H1 (cell line): ENCODE measurements around the gene RPSA. TPM values are rescaled to one million over a fixed set of nuclear protein-coding genes. Genes with fewer than 3 reads are reported as not detected.

ENCODE experiments used
- CTCF ChIA-PET: fragments of 300-600 bp; sonication (Branson Sonifier 250); formaldehyde crosslinking; loops from one replicate; lab custom pipeline; 2021; ENCODE audit not compliant: partially characterized antibody; lab: Charles Lee
- POLR2A ChIA-PET: fragments of 300-600 bp; sonication (Branson Sonifier 250); formaldehyde crosslinking; loops from one replicate; lab custom pipeline; 2021; ENCODE audit warnings: inconsistent platforms; ENCODE audit not compliant: partially characterized antibody; lab: Charles Lee
- DNase-seq, 2 experiments: peaks; one replicate each; pipeline versions ENCODE4 v3.0.0 to v3.0.0-alpha.2; 2010 to 2022; ENCODE audit warnings: low spot score in 2 of 2, low read depth in 1 of 2, mixed read lengths in 1 of 2
- FAIRE-seq: peaks from 2 replicates; lab custom pipeline; 2011; peaks lifted over from hg19 to GRCh38; lab: Jason Lieb, UNC
- H2AFZ ChIP-seq: 2 replicates; pipeline ENCODE4 v1.8.1; 2012; ENCODE audit warnings: low read length, inconsistent platforms
- H2AK5ac ChIP-seq: 2 replicates; pipeline ENCODE4 v1.6.1; 2013; ENCODE audit warnings: low read depth, low read length
- H2BK120ac ChIP-seq: replicated peaks from 2 replicates; pipeline ENCODE3; 2013; ENCODE audit warnings: low read depth, low read length, inconsistent platforms
- H2BK12ac ChIP-seq: 2 replicates; pipeline ENCODE4 v1.6.1; 2013; ENCODE audit warnings: low read depth, low read length
- H2BK15ac ChIP-seq: 2 replicates; pipeline ENCODE4 v1.6.1; 2013; ENCODE audit warnings: low read length
- H2BK20ac ChIP-seq: 2 replicates; pipeline ENCODE4 v1.6.1; 2013; ENCODE audit warnings: low read length
- H2BK5ac ChIP-seq: 2 replicates; pipeline ENCODE4 v1.6.1; 2013; ENCODE audit warnings: low read depth, low read length
- H3K14ac ChIP-seq: 2 replicates; pipeline ENCODE4 v1.6.1; 2013; ENCODE audit warnings: inconsistent platforms; ENCODE audit not compliant: insufficient read length
- H3K18ac ChIP-seq: 2 replicates; pipeline ENCODE4 v1.6.1; 2013; ENCODE audit warnings: low read length; ENCODE audit errors: extremely low read depth
- H3K23ac ChIP-seq: 2 replicates; pipeline ENCODE4 v1.6.1; 2013; ENCODE audit warnings: inconsistent platforms; ENCODE audit not compliant: insufficient read length
- H3K23me2 ChIP-seq: 2 replicates; pipeline ENCODE4 v1.6.1; 2013; ENCODE audit warnings: low read depth, low read length
- H3K27ac ChIP-seq: 2 replicates; pipeline ENCODE4 v1.6.1; 2011; ENCODE audit warnings: low read depth, low read length, inconsistent platforms
- H3K27me3 ChIP-seq, 4 experiments: replicated peaks in 1 of 4; 1 replicate in 1 of 4; 2 replicates in 3 of 4; pipeline versions ENCODE4 v1.6.1 to v1.8.1; 2011 to 2013; ENCODE audit warnings: low read length in 3 of 4, mild to moderate bottlenecking in 3 of 4, inconsistent platforms in 2 of 4, mixed read lengths in 2 of 4, moderate library complexity in 1 of 4; ENCODE audit not compliant: control insufficient read depth in 3 of 4, insufficient read depth in 3 of 4; ENCODE audit errors: extremely low read depth in 1 of 4
- H3K36me3 ChIP-seq, 4 experiments: 2 replicates each; pipeline versions ENCODE4 v1.6.1 to v1.8.1; 2011 to 2013; ENCODE audit warnings: mild to moderate bottlenecking in 4 of 4, low read length in 3 of 4, moderate library complexity in 2 of 4, control low read depth in 1 of 4, inconsistent platforms in 1 of 4; ENCODE audit not compliant: insufficient read depth in 4 of 4, control insufficient read depth in 2 of 4
- H3K4ac ChIP-seq: replicated peaks from 2 replicates; pipeline ENCODE3; 2013; ENCODE audit warnings: low read length, low read depth, mixed read lengths, inconsistent platforms; ENCODE audit not compliant: insufficient read length
- H3K4me1 ChIP-seq, 4 experiments: replicated peaks in 1 of 4; 1 replicate in 1 of 4; 2 replicates in 3 of 4; pipeline versions ENCODE4 v1.6.1 to v1.8.1; 2011 to 2013; ENCODE audit warnings: low read length in 3 of 4, inconsistent platforms in 2 of 4, mixed read lengths in 1 of 4; ENCODE audit not compliant: insufficient read depth in 4 of 4, control insufficient read depth in 3 of 4
- H3K4me2 ChIP-seq, 2 experiments: 2 replicates each; pipeline versions ENCODE4 v1.6.1 to v1.8.1; 2011 to 2013; ENCODE audit warnings: low read depth in 2 of 2, low read length in 2 of 2, control low read depth in 1 of 2, inconsistent platforms in 1 of 2, mild to moderate bottlenecking in 1 of 2; ENCODE audit not compliant: insufficient read depth in 1 of 2
- H3K4me3 ChIP-seq, 4 experiments: fragments of 200-600, 300-600 bp in 1 of 4; sonication (generic), shearing (Covaris generic), sonication (Bioruptor Twin) in 1 of 4; 2 replicates each; pipeline versions ENCODE4 v1.5.1 to v1.8.1; 2011 to 2016; ENCODE audit warnings: low read length in 4 of 4, low read depth in 3 of 4, control low read depth in 2 of 4, inconsistent platforms in 2 of 4, mild to moderate bottlenecking in 2 of 4, mixed read lengths in 1 of 4, moderate library complexity in 1 of 4; ENCODE audit not compliant: insufficient read depth in 2 of 4; ENCODE audit errors: extremely low read depth in 1 of 4
- H3K56ac ChIP-seq: replicated peaks from 2 replicates; pipeline ENCODE3; 2013; ENCODE audit warnings: low read depth, mild to moderate bottlenecking, mixed read lengths, low read length, inconsistent platforms; ENCODE audit not compliant: insufficient read length
- H3K79me1 ChIP-seq: 2 replicates; pipeline ENCODE4 v1.6.1; 2013; ENCODE audit warnings: low read depth, low read length, control low read depth
- H3K79me2 ChIP-seq, 2 experiments: 2 replicates each; pipeline versions ENCODE4 v1.6.1 to v1.8.1; 2012 to 2013; ENCODE audit warnings: low read length in 2 of 2, mild to moderate bottlenecking in 2 of 2, inconsistent platforms in 1 of 2; ENCODE audit not compliant: insufficient read depth in 2 of 2, control insufficient read depth in 1 of 2
- H3K9ac ChIP-seq, 4 experiments: replicated peaks in 1 of 4; 1 replicate in 1 of 4; 2 replicates in 3 of 4; pipeline versions ENCODE4 v1.6.1 to v1.8.1; 2011 to 2013; ENCODE audit warnings: low read depth in 3 of 4, low read length in 3 of 4, control low read depth in 2 of 4, mild to moderate bottlenecking in 2 of 4, moderate library complexity in 2 of 4, inconsistent platforms in 1 of 4; ENCODE audit errors: extremely low read depth in 1 of 4
- H3K9me3 ChIP-seq, 2 experiments: 2 replicates each; pipeline versions ENCODE4 v1.6.1 to v1.8.1; 2012 to 2013; ENCODE audit warnings: mild to moderate bottlenecking in 2 of 2, moderate library complexity in 2 of 2, control low read depth in 1 of 2, inconsistent platforms in 1 of 2, low read depth in 1 of 2, low read length in 1 of 2, mixed read lengths in 1 of 2; ENCODE audit not compliant: insufficient read depth in 2 of 2
- H4K20me1 ChIP-seq, 2 experiments: replicated peaks in 1 of 2; 2 replicates each; pipeline versions ENCODE3 to v1.8.1; 2011 to 2013; ENCODE audit warnings: inconsistent platforms in 2 of 2, low read length in 2 of 2, mild to moderate bottlenecking in 1 of 2; ENCODE audit not compliant: insufficient read depth in 2 of 2, control insufficient read depth in 1 of 2
- H4K5ac ChIP-seq: 2 replicates; pipeline ENCODE4 v1.6.1; 2013; ENCODE audit warnings: low read length, low read depth, mixed read lengths, inconsistent platforms; ENCODE audit not compliant: insufficient read length
- H4K8ac ChIP-seq: 2 replicates; pipeline ENCODE4 v1.8.0; 2013; ENCODE audit warnings: mild to moderate bottlenecking, moderate library complexity, low read length, inconsistent platforms; ENCODE audit not compliant: insufficient read depth; ENCODE audit errors: extremely low read depth
- H4K91ac ChIP-seq: replicated peaks from 2 replicates; pipeline ENCODE3; 2013; ENCODE audit warnings: low read length, mixed read lengths, inconsistent platforms; ENCODE audit not compliant: insufficient read length
- CEBPB ChIP-seq: IDR thresholded peaks from 2 replicates; pipeline ENCODE4 v1.6.1; 2012; ENCODE audit warnings: low read depth, low read length
- GABPA ChIP-seq: IDR thresholded peaks from 2 replicates; pipeline ENCODE4 v1.6.1; 2011; ENCODE audit warnings: mild to moderate bottlenecking, low read length, moderate library complexity, borderline replicate concordance; ENCODE audit not compliant: insufficient read depth
- WGBS, 2 experiments: shearing (Covaris generic) in 1 of 2; methylation state at CpG; one replicate each; pipeline versions ENCODE4 v1.1.6 to v1.1.7; 2013 to 2015; ENCODE audit warnings: low lambda C conversion rate in 2 of 2, mixed read lengths in 2 of 2, inconsistent platforms in 1 of 2, low coverage in 1 of 2, missing lambda C conversion rate in 1 of 2; ENCODE audit not compliant: insufficient replicate concordance in 2 of 2, insufficient coverage in 1 of 2, insufficient read length in 1 of 2; ENCODE audit errors: extremely low coverage in 1 of 2, missing lambda C conversion rate in 1 of 2; 5-methylcytosine and 5-hydroxymethylcytosine counted together
- polyA plus RNA-seq, 7 experiments: library from polyadenylated mRNA; depleted of rRNA in 3 of 7; stranded (reverse) in 5 of 7; unstranded in 2 of 7; fragments of >200 nt in 5 of 7; fragments of 200-250 nt in 2 of 7; gene quantifications; 1 replicate in 5 of 7; 2 replicates in 1 of 7; 4 replicates in 1 of 7; pipeline versions ENCODE4 v1.2.1 to v1.2.3, GENCODE V29; 2011 to 2013; ENCODE audit warnings: missing spikeins in 2 of 7, mixed read lengths in 2 of 7
- total RNA-seq: library from RNA; stranded (reverse); fragmentation: NEBNext Ultra II Directional; extraction: Animal tissue kit (Norgen Biotek cat#: 25700); gene quantifications from 2 replicates; pipeline ENCODE4 v1.2.1, GENCODE V29; 2021

Gene RPSA
- total and polyA plus RNA-seq, 2 of the 8 experiments (the other 6 are each of a cell fraction or from before 2014, with no cell fraction given), result 2,661 to 7,468 TPM

GRCh38 chr3:39448506-39449233 lies 42.1 kb downstream of the RPSA start:
- no peaks in the 10 kb centered on the region for H4K20me1 ChIP-seq
- no peaks in the 10 kb centered on the region for H3K36me3 ChIP-seq
- no peak overlapping the region for H4K91ac ChIP-seq
- H2BK15ac ChIP-seq, result no peak overlapping the region
- no peak overlapping the region for H3K4me3 ChIP-seq
- no peaks in the 10 kb centered on the region for H3K27me3 ChIP-seq
- H3K9me3 ChIP-seq, result no peaks in the 10 kb centered on the region
- no peak overlapping the region for H4K8ac ChIP-seq
- H2BK120ac ChIP-seq, result no peak overlapping the region
- ChIA-PET POLR2A (interaction anchor here (0.7 to 2.7 kb wide), 4 partner anchors 32 to 50 kb away, joined by 4 to 10 read pairs (median 6); no protein-coding TSS in a partner anchor), CTCF (interaction anchor here (0.7 to 9.9 kb wide), 14 partner anchors 9 to 289 kb away, joined by 3 to 122 read pairs (median 10); partner anchors contain the start of gene MOBP)
- no peak overlapping the region for H2BK20ac ChIP-seq
- no peak overlapping the region for H3K14ac ChIP-seq
- H2BK12ac ChIP-seq, result no peak overlapping the region
- H2BK5ac ChIP-seq, result no peak overlapping the region
- H3K27ac ChIP-seq, result no peak overlapping the region
- H4K5ac ChIP-seq, result no peak overlapping the region
- H2AFZ ChIP-seq, result 0 out of 2 replicates have a peak overlapping the region, but pooled peaks have one; percentile 40
- no peak for DNase-seq
- no peak overlapping the region for H2AK5ac ChIP-seq
- no peak overlapping the region for H3K9ac ChIP-seq
- no peak overlapping the region for H3K23ac ChIP-seq
- no peaks in the 10 kb centered on the region for H3K79me2 ChIP-seq
- no peak overlapping the region for H3K4me2 ChIP-seq
- WGBS, 2 experiments, result 82% methylated on average over 10 of the region's 10 CpGs; no CpG with 5 or more reads in 1 of the 2 experiments
- no peaks in the 10 kb centered on the region for H3K23me2 ChIP-seq
- H3K79me1 ChIP-seq, result no peaks in the 10 kb centered on the region
- H3K4ac ChIP-seq, result no peak overlapping the region
- no peak overlapping the region for H3K18ac ChIP-seq
- TF ChIP-seq GABPA (no peak), CEBPB (no peak)
- no peak for FAIRE-seq
- H3K4me1 ChIP-seq, result no peaks in the 10 kb centered on the region
- no peak overlapping the region for H3K56ac ChIP-seq
